Caco-2 (cell line): ENCODE measurements around the gene PNPLA1. TPM values are rescaled to one million over a fixed set of nuclear protein-coding genes. Genes with fewer than 3 reads are reported as not detected.

Experiments
- BruUV-seq: library from RNA; stranded (reverse); fragments of 400-500 nt; replicated peaks from 2 replicates; lab custom pipeline; 2021; lab: Mats Ljungman, UMichigan
- CTCF ChIA-PET: fragments of 300-600 bp; sonication (Branson Sonifier 250); formaldehyde crosslinking; loops from one replicate; lab custom pipeline; 2022; ENCODE audit warnings: antibody characterized with exemption; lab: Charles Lee
- POLR2A ChIA-PET: fragments of 300-600 bp; sonication (Branson Sonifier 250); formaldehyde crosslinking; loops from one replicate; lab custom pipeline; 2022; ENCODE audit warnings: antibody characterized with exemption; lab: Charles Lee
- DNase-seq, 2 experiments: peaks; one replicate each; pipeline versions ENCODE4 v3.0.0 to v3.0.0-alpha.2; 2020 to 2022
- H3K27me3 ChIP-seq: replicated peaks from 2 replicates; pipeline ENCODE4 v1.6.0; 2011; ENCODE audit warnings: low read length; ENCODE audit not compliant: control insufficient read depth, insufficient read depth
- H3K36me3 ChIP-seq: 2 replicates; pipeline ENCODE4 v1.5.1; 2011; ENCODE audit warnings: low read length; ENCODE audit not compliant: control insufficient read depth, insufficient read depth
- H3K4me1 ChIP-seq: fragments of 250-450 bp; sonication (Bioruptor Pico); 2 replicates; pipeline ENCODE4 v1.5.1; 2020; ENCODE audit warnings: mild to moderate bottlenecking
- H3K4me3 ChIP-seq: 2 replicates; pipeline ENCODE4 v1.5.1; 2011; ENCODE audit warnings: low read depth, mild to moderate bottlenecking, control low read depth, low read length
- H3K9me3 ChIP-seq: fragments of 250-450 bp; sonication (Bioruptor Pico); 2 replicates; pipeline ENCODE4 v1.5.1; 2020; ENCODE audit warnings: mild to moderate bottlenecking, moderate library complexity
- H3K27ac Mint-ChIP-seq: one replicate; pipeline ENCODE4 v1.8.0; 2022; ENCODE audit warnings: mixed read lengths; ENCODE audit not compliant: unreplicated experiment
- H3K27me3 Mint-ChIP-seq: one replicate; pipeline ENCODE4 v1.8.0; 2022; ENCODE audit warnings: mixed read lengths; ENCODE audit not compliant: insufficient read depth, unreplicated experiment
- H3K36me3 Mint-ChIP-seq: one replicate; pipeline ENCODE4 v1.8.0; 2022; ENCODE audit warnings: mild to moderate bottlenecking, mixed read lengths; ENCODE audit not compliant: insufficient read depth, unreplicated experiment
- H3K4me1 Mint-ChIP-seq: one replicate; pipeline ENCODE4 v1.8.0; 2022; ENCODE audit warnings: low read depth, mixed read lengths; ENCODE audit not compliant: unreplicated experiment
- H3K4me3 Mint-ChIP-seq: one replicate; pipeline ENCODE4 v1.8.0; 2022; ENCODE audit warnings: mild to moderate bottlenecking, moderate library complexity, mixed read lengths; ENCODE audit not compliant: unreplicated experiment
- H3K9me3 Mint-ChIP-seq: one replicate; pipeline ENCODE4 v1.8.0; 2022; ENCODE audit warnings: mixed read lengths; ENCODE audit not compliant: unreplicated experiment
- CTCF ChIP-seq, 2 experiments: fragments of 200-600 bp in 1 of 2; IDR thresholded peaks; 1 replicate in 1 of 2; 2 replicates in 1 of 2; pipeline versions ENCODE4 v1.5.1 to v1.8.0; 2011 to 2022; ENCODE audit warnings: antibody characterized with exemption in 1 of 2, control low read depth in 1 of 2, inconsistent platforms in 1 of 2, low read depth in 1 of 2, low read length in 1 of 2, mild to moderate bottlenecking in 1 of 2, moderate library complexity in 1 of 2; ENCODE audit not compliant: insufficient read depth in 1 of 2, severe bottlenecking in 1 of 2, unreplicated experiment in 1 of 2
- intact Hi-C: fragments of 100-400 bp; cut with micrococcal nuclease; formaldehyde crosslinking; loops from one replicate; pipeline ENCODE4 v1.10.0; 2022; ENCODE audit not compliant: unreplicated experiment
- total RNA-seq: library from RNA; stranded (reverse); gene quantifications from 2 replicates; pipeline ENCODE4 v1.2.3, GENCODE V29; 2022

The PNPLA1 gene
- total RNA-seq, 1 experiment from 2014 or later = 0.25 TPM

- TF ChIP-seq CTCF (IDR thresholded peaks at IDR 0.05; ENCODE audit: insufficient read depth in 1 of 2, low read depth in 1 of 2, low read length in 1 of 2, severe bottlenecking in 1 of 2, unreplicated experiment in 1 of 2) = no peak
- Histone ChIP-seq H3K36me3 (no peaks in the 10 kb centered on the region), H3K9me3 (no peaks in the 10 kb centered on the region), H3K27me3 (no peaks in the 10 kb centered on the region), H3K4me3 (no peak overlapping the region), H3K4me1 (no peaks in the 10 kb centered on the region)
- peaks cover 7% of the 10 kb centered on the region for H3K4me1 Mint-ChIP-seq
- BruUV-seq = no TSS peak
- CTCF ChIA-PET = no interaction called here
- POLR2A ChIA-PET = no interaction called here
- no peak for DNase-seq
- H3K9me3 Mint-ChIP-seq = no peaks in the 10 kb centered on the region
- H3K4me3 Mint-ChIP-seq = no peak overlapping the region
- H3K27ac Mint-ChIP-seq = no peak overlapping the region
- intact Hi-C loops = no loop called here
- H3K27me3 Mint-ChIP-seq = peaks cover 2% of the 10 kb centered on the region
- no peaks in the 10 kb centered on the region for H3K36me3 Mint-ChIP-seq
These were observed 13.7 kb downstream of the PNPLA1 start for GRCh38 chr6:36283608-36284007.

- Histone ChIP-seq H3K4me3 (no peak overlapping the region), H3K4me1 (no peaks in the 10 kb centered on the region), H3K9me3 (no peaks in the 10 kb centered on the region), H3K36me3 (no peaks in the 10 kb centered on the region), H3K27me3 (no peaks in the 10 kb centered on the region)
- peaks cover 7% of the 10 kb centered on the region for H3K4me1 Mint-ChIP-seq
- no peak overlapping the region for H3K27ac Mint-ChIP-seq
- no peak overlapping the region for H3K4me3 Mint-ChIP-seq
- H3K36me3 Mint-ChIP-seq = no peaks in the 10 kb centered on the region
- DNase-seq = no peak
- CTCF ChIA-PET = no interaction called here
- no peaks in the 10 kb centered on the region for H3K9me3 Mint-ChIP-seq
- intact Hi-C loops = no loop called here
- POLR2A ChIA-PET = no interaction called here
- no peak for TF ChIP-seq CTCF (IDR thresholded peaks at IDR 0.05; ENCODE audit: insufficient read depth in 1 of 2, low read depth in 1 of 2, low read length in 1 of 2, severe bottlenecking in 1 of 2, unreplicated experiment in 1 of 2)
- BruUV-seq = no TSS peak
- H3K27me3 Mint-ChIP-seq = peaks cover 2% of the 10 kb centered on the region
These were observed 14.5 kb downstream of the PNPLA1 start for GRCh38 chr6:36284359-36284758.

GRCh38 chr6:36285187-36285671, 15.4 kb downstream of the PNPLA1 start:
- POLR2A ChIA-PET = no interaction called here
- no TSS peak for BruUV-seq
- no peak overlapping the region for H3K4me3 ChIP-seq
- H3K27me3 Mint-ChIP-seq = peaks cover 2% of the 10 kb centered on the region
- intact Hi-C loops = no loop called here
- H3K27me3 ChIP-seq = no peaks in the 10 kb centered on the region
- H3K9me3 ChIP-seq = no peaks in the 10 kb centered on the region
- H3K4me1 ChIP-seq = peaks cover 6% of the 10 kb centered on the region
- H3K36me3 ChIP-seq = no peaks in the 10 kb centered on the region
- H3K9me3 Mint-ChIP-seq = no peaks in the 10 kb centered on the region
- CTCF ChIA-PET = no interaction called here
- H3K4me3 Mint-ChIP-seq = no peak overlapping the region
- TF ChIP-seq CTCF (IDR thresholded peaks at IDR 0.05; ENCODE audit: insufficient read depth in 1 of 2, low read depth in 1 of 2, low read length in 1 of 2, severe bottlenecking in 1 of 2, unreplicated experiment in 1 of 2) = no peak
- no peaks in the 10 kb centered on the region for H3K36me3 Mint-ChIP-seq
- DNase-seq = no peak
- no peak overlapping the region for H3K27ac Mint-ChIP-seq
- H3K4me1 Mint-ChIP-seq = peaks cover 7% of the 10 kb centered on the region
